Smooth muscle cell (in vitro differentiated cells): ENCODE results near the gene BMP4. TPM values are rescaled to one million over a fixed set of nuclear protein-coding genes. Genes with fewer than 3 reads are reported as not detected.

Source experiments
- DNase-seq: peaks from one replicate; lab custom pipeline; 2025; ENCODE audit not compliant: unreplicated experiment; lab: John Stamatoyannopoulos, UW
- H2AFZ ChIP-seq: fragments of 200-600 bp; sonication (generic); 2 replicates; pipeline ENCODE4 v1.6.0; 2016; ENCODE audit warnings: antibody characterized with exemption, low read depth, mild to moderate bottlenecking
- H3F3A ChIP-seq: fragments of 200-600 bp; sonication (generic); 2 replicates; pipeline ENCODE4 v1.6.0; 2017; ENCODE audit warnings: antibody characterized with exemption, low read depth
- H3K27ac ChIP-seq: fragments of 200-600 bp; sonication (generic); 2 replicates; pipeline ENCODE4 v1.5.1; 2016; ENCODE audit warnings: low read depth, mild to moderate bottlenecking
- H3K27me3 ChIP-seq: fragments of 200-600 bp; sonication (generic); 2 replicates; pipeline ENCODE4 v1.6.1; 2016; ENCODE audit warnings: low read depth, mild to moderate bottlenecking
- H3K36me3 ChIP-seq: fragments of 200-600 bp; sonication (generic); 2 replicates; pipeline ENCODE4 v1.5.1; 2016; ENCODE audit warnings: low read depth
- H3K4me1 ChIP-seq: fragments of 200-600 bp; sonication (generic); 2 replicates; pipeline ENCODE4 v1.5.1; 2016; ENCODE audit warnings: low read depth
- H3K4me2 ChIP-seq: fragments of 200-600 bp; sonication (generic); 2 replicates; pipeline ENCODE4 v1.6.0; 2016; ENCODE audit warnings: mild to moderate bottlenecking
- H3K4me3 ChIP-seq: fragments of 200-600 bp; sonication (generic); 2 replicates; pipeline ENCODE4 v1.5.1; 2016; ENCODE audit warnings: mild to moderate bottlenecking
- H3K79me2 ChIP-seq: fragments of 200-600 bp; sonication (generic); 2 replicates; pipeline ENCODE4 v1.6.0; 2016; ENCODE audit warnings: low read depth, mild to moderate bottlenecking
- H3K9ac ChIP-seq: fragments of 200-600 bp; sonication (generic); 2 replicates; pipeline ENCODE4 v1.6.0; 2016; ENCODE audit warnings: low read depth
- H3K9me3 ChIP-seq: fragments of 200-600 bp; sonication (generic); replicated peaks from 2 replicates; pipeline ENCODE4 v1.5.1; 2016; ENCODE audit warnings: low read depth
- H4K20me1 ChIP-seq: fragments of 200-600 bp; sonication (generic); 2 replicates; pipeline ENCODE4 v1.6.0; 2016; ENCODE audit warnings: low read depth
- CTCF ChIP-seq: fragments of 200-600 bp; sonication (generic); IDR thresholded peaks from 2 replicates; pipeline ENCODE4 v1.5.1; 2017; ENCODE audit warnings: borderline replicate concordance, mild to moderate bottlenecking, antibody characterized with exemption; ENCODE audit not compliant: insufficient read depth, poor library complexity, severe bottlenecking
- WGBS: methylation state at CpG from one replicate; pipeline ENCODE4 v1.1.7; 2016; ENCODE audit warnings: low lambda C conversion rate; 5-methylcytosine and 5-hydroxymethylcytosine counted together
- polyA plus RNA-seq: library from polyadenylated mRNA; unstranded; fragments of >200 nt; fragmentation: Nextera tagmentation; extraction: Ambion mirVana; gene quantifications from 2 replicates; pipeline ENCODE4 v1.2.1, GENCODE V29; 2016
- total RNA-seq: library from RNA; depleted of rRNA; stranded (reverse); fragments of >200 nt; gene quantifications from 2 replicates; pipeline ENCODE4 v1.2.3, GENCODE V29; 2014

The BMP4 gene
- total and polyA plus RNA-seq, 2 experiments from 2014 or later = 30.5 to 38.2 TPM

GRCh38 chr14:53975444-53975843 is 18.8 kb upstream of the BMP4 start:
- WGBS = 77% methylated on average over 5 of the region's 5 CpGs
- Histone ChIP-seq H3K36me3 (no peaks in the 10 kb centered on the region), H3K9me3 (no peaks in the 10 kb centered on the region)

GRCh38 chr14:53971521-53971920 is 14.9 kb upstream of the BMP4 start:
- Histone ChIP-seq H3K79me2 (no peaks in the 10 kb centered on the region), H3F3A (no peaks in the 10 kb centered on the region), H3K36me3 (no peaks in the 10 kb centered on the region), H4K20me1 (no peaks in the 10 kb centered on the region), H2AFZ (no peak overlapping the region), H3K4me2 (no peak overlapping the region), H3K9me3 (no peaks in the 10 kb centered on the region), H3K9ac (no peak overlapping the region), H3K27ac (no peak overlapping the region), H3K27me3 (no peaks in the 10 kb centered on the region), H3K4me3 (no peak overlapping the region), H3K4me1 (no peaks in the 10 kb centered on the region)
- DNase-seq = no peak
- no peak for TF ChIP-seq CTCF
- WGBS = 92% methylated on average over 4 of the region's 4 CpGs

More at GRCh38 chr14:53975444-53975843, 18.8 kb upstream of the BMP4 start:
- Histone ChIP-seq H3K27ac (no peak overlapping the region), H4K20me1 (no peaks in the 10 kb centered on the region), H3K4me3 (no peak overlapping the region), H3K9ac (no peak overlapping the region), H3K4me2 (no peak overlapping the region), H3K4me1 (peaks cover 14% of the 10 kb centered on the region), H3K79me2 (no peaks in the 10 kb centered on the region), H3K27me3 (no peaks in the 10 kb centered on the region), H2AFZ (no peak overlapping the region), H3F3A (peaks cover 19% of the 10 kb centered on the region)
- no peak for DNase-seq
- TF ChIP-seq CTCF = no peak

- TF ChIP-seq CTCF = no peak
- Histone ChIP-seq H2AFZ (no peak overlapping the region), H3K27me3 (no peaks in the 10 kb centered on the region), H3K79me2 (no peaks in the 10 kb centered on the region), H3K4me3 (no peak overlapping the region), H3K4me2 (no peak overlapping the region), H3F3A (no peaks in the 10 kb centered on the region), H4K20me1 (no peaks in the 10 kb centered on the region), H3K9ac (no peak overlapping the region), H3K27ac (no peak overlapping the region), H3K4me1 (no peaks in the 10 kb centered on the region), H3K9me3 (no peaks in the 10 kb centered on the region), H3K36me3 (no peaks in the 10 kb centered on the region)
- DNase-seq = no peak
These were observed 12.7 kb upstream of the BMP4 start for GRCh38 chr14:53969326-53969725.

- H4K20me1 ChIP-seq = no peaks in the 10 kb centered on the region
- no peaks in the 10 kb centered on the region for H3F3A ChIP-seq
- DNase-seq = no peak
- H3K4me2 ChIP-seq = no peak overlapping the region
- H3K27me3 ChIP-seq = no peaks in the 10 kb centered on the region
- H3K9me3 ChIP-seq = no peaks in the 10 kb centered on the region
- WGBS = 98% methylated on average over 3 of the region's 3 CpGs
- H3K36me3 ChIP-seq = no peaks in the 10 kb centered on the region
- no peak overlapping the region for H3K9ac ChIP-seq
- H3K4me3 ChIP-seq = no peak overlapping the region
- H3K27ac ChIP-seq = no peak overlapping the region
- no peak overlapping the region for H2AFZ ChIP-seq
- no peaks in the 10 kb centered on the region for H3K4me1 ChIP-seq
- TF ChIP-seq CTCF = no peak
- no peaks in the 10 kb centered on the region for H3K79me2 ChIP-seq
These were observed 12.1 kb upstream of the BMP4 start for GRCh38 chr14:53968726-53969125.
